Measurements from ENCODE around the gene WNT3. TPM values are rescaled to one million over a fixed set of nuclear protein-coding genes. Genes with fewer than 3 reads are reported as not detected.

WNT3 gene
- total and polyA plus RNA-seq, 3 experiments from 2014 or later, result not detected

DNA sequence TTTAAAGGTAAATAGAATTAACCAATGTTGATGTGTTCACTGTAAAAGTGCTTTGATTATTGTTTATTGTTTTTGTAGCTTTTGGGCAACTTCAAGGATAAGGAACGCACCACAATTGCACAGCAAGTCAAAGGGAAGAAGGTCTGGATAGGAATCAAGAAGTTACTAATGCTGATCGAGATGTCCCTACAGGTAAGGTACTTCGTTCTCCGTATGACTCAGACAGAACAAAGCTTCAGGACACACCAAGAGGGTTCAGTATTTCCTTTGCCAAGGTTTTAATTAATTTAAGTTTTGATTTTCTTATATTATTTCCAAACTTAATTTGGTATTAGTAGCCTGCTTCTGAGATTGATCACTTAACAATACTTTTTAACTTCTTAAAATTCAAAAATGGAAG, 67.1 kb downstream of the WNT3 start:
- Mint-ChIP-seq H3K27me3 (no peaks in the 10 kb centered on the region), H3K36me3 (peaks cover 9 to 80% (median 28%) of the 10 kb centered on the region in 3 donors), H3K27ac (peak overlapping the region in 1 of 8 donors; percentile 43), H3K4me3 (no peak overlapping the region), H3K9me3 (no peaks in the 10 kb centered on the region), H3K4me1 (no peaks in the 10 kb centered on the region)
- Histone ChIP-seq H3K27ac (ENCODE audit: low read depth, low read length) (no peak overlapping the region), H3K4me3 (ENCODE audit: low read length) (no peak overlapping the region), H3K9me3 (ENCODE audit: low read length) (no peaks in the 10 kb centered on the region), H3K36me3 (ENCODE audit: insufficient read depth, low read length) (peaks cover 16% of the 10 kb centered on the region), H3K27me3 (ENCODE audit: insufficient read depth, low read length, poor library complexity, severe bottlenecking) (no peaks in the 10 kb centered on the region), H3K4me1 (ENCODE audit: insufficient read depth, low read length) (no peaks in the 10 kb centered on the region)
- CTCF ChIA-PET, result interaction anchor here (1.2 kb wide), 1 partner anchor 12 kb away, joined by 3 read pairs; no protein-coding TSS in a partner anchor
- DNase-seq, result no peak
- POLR2A ChIA-PET, result interaction anchor here (0.7 kb wide), 1 partner anchor 20 kb away, joined by 3 read pairs; no protein-coding TSS in a partner anchor

GRCh38 chr17:46745376-46745775, 73.1 kb downstream of the WNT3 start:
- peaks cover 3 to 50% (median 16%) of the 10 kb centered on the region in 3 donors for H3K36me3 Mint-ChIP-seq
- no peaks in the 10 kb centered on the region for H3K9me3 Mint-ChIP-seq
- POLR2A ChIA-PET, result no interaction called here
- Histone ChIP-seq H3K36me3 (ENCODE audit: insufficient read depth, low read length) (peaks cover 7% of the 10 kb centered on the region), H3K4me3 (ENCODE audit: low read length) (no peak overlapping the region), H3K4me1 (ENCODE audit: insufficient read depth, low read length) (no peaks in the 10 kb centered on the region), H3K27ac (ENCODE audit: low read depth, low read length) (no peak overlapping the region), H3K9me3 (ENCODE audit: low read length) (no peaks in the 10 kb centered on the region), H3K27me3 (ENCODE audit: insufficient read depth, low read length, poor library complexity, severe bottlenecking) (no peaks in the 10 kb centered on the region)
- DNase-seq, result no peak
- H3K27ac Mint-ChIP-seq, result no peak overlapping the region
- H3K4me1 Mint-ChIP-seq, result no peaks in the 10 kb centered on the region
- H3K27me3 Mint-ChIP-seq, result peaks cover 0 to 2% of the 10 kb centered on the region in 2 donors
- CTCF ChIA-PET, result no interaction called here
- no peak overlapping the region for H3K4me3 Mint-ChIP-seq

GRCh38 chr17:46744441-46744840, 74.1 kb downstream of the WNT3 start:
- H3K36me3 ChIP-seq (ENCODE audit: insufficient read depth, low read length), result peaks cover 2% of the 10 kb centered on the region
- no peaks in the 10 kb centered on the region for H3K4me1 ChIP-seq (ENCODE audit: insufficient read depth, low read length)
- H3K27me3 Mint-ChIP-seq, result peaks cover 0 to 2% of the 10 kb centered on the region in 2 donors
- CTCF ChIA-PET, result no interaction called here
- H3K27ac ChIP-seq (ENCODE audit: low read depth, low read length), result no peak overlapping the region
- H3K4me3 Mint-ChIP-seq, result no peak overlapping the region
- H3K36me3 Mint-ChIP-seq, result peaks cover 0 to 47% (median 13%) of the 10 kb centered on the region in 3 donors
- no peaks in the 10 kb centered on the region for H3K9me3 ChIP-seq (ENCODE audit: low read length)
- H3K9me3 Mint-ChIP-seq, result no peaks in the 10 kb centered on the region
- no peak for DNase-seq
- no peaks in the 10 kb centered on the region for H3K4me1 Mint-ChIP-seq
- H3K4me3 ChIP-seq (ENCODE audit: low read length), result no peak overlapping the region
- H3K27ac Mint-ChIP-seq, result no peak overlapping the region
- POLR2A ChIA-PET, result no interaction called here
- no peaks in the 10 kb centered on the region for H3K27me3 ChIP-seq (ENCODE audit: insufficient read depth, low read length, poor library complexity, severe bottlenecking)

GRCh38 chr17:46742565-46743270, 75.8 kb downstream of the WNT3 start:
- DNase-seq, result no peak
- H3K27ac Mint-ChIP-seq, result peak overlapping the region in 4 of 8 donors; percentile 8 to 91 (median 52)
- peaks cover 0 to 40% (median 15%) of the 10 kb centered on the region in 3 donors for H3K36me3 Mint-ChIP-seq
- Histone ChIP-seq H3K9me3 (ENCODE audit: low read length) (no peaks in the 10 kb centered on the region), H3K36me3 (ENCODE audit: insufficient read depth, low read length) (peaks cover 3% of the 10 kb centered on the region), H3K27ac (ENCODE audit: low read depth, low read length) (no peak overlapping the region), H3K4me1 (ENCODE audit: insufficient read depth, low read length) (no peaks in the 10 kb centered on the region), H3K27me3 (ENCODE audit: insufficient read depth, low read length, poor library complexity, severe bottlenecking) (no peaks in the 10 kb centered on the region), H3K4me3 (ENCODE audit: low read length) (no peak overlapping the region)
- H3K27me3 Mint-ChIP-seq, result peaks cover 0 to 2% of the 10 kb centered on the region in 2 donors
- CTCF ChIA-PET, result no interaction called here
- no peaks in the 10 kb centered on the region for H3K9me3 Mint-ChIP-seq
- H3K4me1 Mint-ChIP-seq, result no peaks in the 10 kb centered on the region
- POLR2A ChIA-PET, result no interaction called here
- H3K4me3 Mint-ChIP-seq, result no peak overlapping the region

GRCh38 chr17:46741122-46741730, 77.3 kb downstream of the WNT3 start:
- Mint-ChIP-seq H3K9me3 (no peaks in the 10 kb centered on the region), H3K27me3 (peaks cover 0 to 2% of the 10 kb centered on the region in 2 donors), H3K36me3 (peaks cover 0 to 42% (median 15%) of the 10 kb centered on the region in 3 donors), H3K4me1 (no peaks in the 10 kb centered on the region), H3K4me3 (no peak overlapping the region), H3K27ac (peak overlapping the region in 3 of 8 donors; percentile 21 to 82 (median 43))
- ChIA-PET POLR2A (no interaction called here), CTCF (no interaction called here)
- Histone ChIP-seq H3K4me1 (ENCODE audit: insufficient read depth, low read length) (no peaks in the 10 kb centered on the region), H3K27ac (ENCODE audit: low read depth, low read length) (no peak overlapping the region), H3K27me3 (ENCODE audit: insufficient read depth, low read length, poor library complexity, severe bottlenecking) (no peaks in the 10 kb centered on the region), H3K36me3 (ENCODE audit: insufficient read depth, low read length) (peaks cover 3% of the 10 kb centered on the region), H3K4me3 (ENCODE audit: low read length) (no peak overlapping the region), H3K9me3 (ENCODE audit: low read length) (no peaks in the 10 kb centered on the region)
- no peak for DNase-seq

- Histone ChIP-seq H3K27me3 (ENCODE audit: insufficient read depth, low read length, poor library complexity, severe bottlenecking) (no peaks in the 10 kb centered on the region), H3K4me1 (ENCODE audit: insufficient read depth, low read length) (no peaks in the 10 kb centered on the region), H3K9me3 (ENCODE audit: low read length) (no peaks in the 10 kb centered on the region), H3K27ac (ENCODE audit: low read depth, low read length) (no peak overlapping the region), H3K4me3 (ENCODE audit: low read length) (no peak overlapping the region), H3K36me3 (ENCODE audit: insufficient read depth, low read length) (peaks cover 3% of the 10 kb centered on the region)
- peak overlapping the region in 1 of 8 donors; percentile 2 for H3K27ac Mint-ChIP-seq
- H3K4me1 Mint-ChIP-seq, result no peaks in the 10 kb centered on the region
- H3K36me3 Mint-ChIP-seq, result peaks cover 0 to 40% (median 12%) of the 10 kb centered on the region in 3 donors
- no peak overlapping the region for H3K4me3 Mint-ChIP-seq
- H3K9me3 Mint-ChIP-seq, result no peaks in the 10 kb centered on the region
- POLR2A ChIA-PET, result no interaction called here
- no peak for DNase-seq
- peaks cover 0 to 2% of the 10 kb centered on the region in 2 donors for H3K27me3 Mint-ChIP-seq
- CTCF ChIA-PET, result no interaction called here
Measured at GRCh38 chr17:46739982-46740381, 78.5 kb downstream of the WNT3 start.

- Mint-ChIP-seq H3K9me3 (no peaks in the 10 kb centered on the region), H3K27me3 (peaks cover 0 to 2% of the 10 kb centered on the region in 2 donors), H3K36me3 (peaks cover 0 to 42% (median 10%) of the 10 kb centered on the region in 3 donors), H3K27ac (no peak overlapping the region), H3K4me3 (no peak overlapping the region), H3K4me1 (no peaks in the 10 kb centered on the region)
- POLR2A ChIA-PET, result no interaction called here
- Histone ChIP-seq H3K27me3 (ENCODE audit: insufficient read depth, low read length, poor library complexity, severe bottlenecking) (no peaks in the 10 kb centered on the region), H3K27ac (ENCODE audit: low read depth, low read length) (no peak overlapping the region), H3K4me3 (ENCODE audit: low read length) (no peak overlapping the region), H3K9me3 (ENCODE audit: low read length) (no peaks in the 10 kb centered on the region), H3K4me1 (ENCODE audit: insufficient read depth, low read length) (no peaks in the 10 kb centered on the region), H3K36me3 (ENCODE audit: insufficient read depth, low read length) (peaks cover 3% of the 10 kb centered on the region)
- CTCF ChIA-PET, result interaction anchor here (1.1 kb wide), 1 partner anchor 13 kb away, joined by 3 read pairs; no protein-coding TSS in a partner anchor
- DNase-seq, result no peak
Measured at GRCh38 chr17:46738544-46738943, 79.9 kb downstream of the WNT3 start.

- DNase-seq, result no peak
- no peaks in the 10 kb centered on the region for H3K27me3 ChIP-seq (ENCODE audit: insufficient read depth, low read length, poor library complexity, severe bottlenecking)
- H3K27ac ChIP-seq (ENCODE audit: low read depth, low read length), result no peak overlapping the region
- no peak overlapping the region for H3K4me3 ChIP-seq (ENCODE audit: low read length)
- Mint-ChIP-seq H3K9me3 (no peaks in the 10 kb centered on the region), H3K4me3 (no peak overlapping the region), H3K36me3 (peaks cover 0 to 44% (median 16%) of the 10 kb centered on the region in 3 donors), H3K27ac (peak overlapping the region in 1 of 8 donors; percentile 9), H3K4me1 (no peaks in the 10 kb centered on the region), H3K27me3 (peaks cover 0 to under 1% of the 10 kb centered on the region in 2 donors)
- H3K36me3 ChIP-seq (ENCODE audit: insufficient read depth, low read length), result peaks cover 3% of the 10 kb centered on the region
- no peaks in the 10 kb centered on the region for H3K4me1 ChIP-seq (ENCODE audit: insufficient read depth, low read length)
- ChIA-PET CTCF (no interaction called here), POLR2A (no interaction called here)
- no peaks in the 10 kb centered on the region for H3K9me3 ChIP-seq (ENCODE audit: low read length)
Measured at GRCh38 chr17:46737326-46737725, 81.2 kb downstream of the WNT3 start.
